K562 (cell line): ENCODE measurements around the gene LDLR. TPM values are rescaled to one million over a fixed set of nuclear protein-coding genes. Genes with fewer than 3 reads are reported as not detected.

Experiments used
- ATAC-seq: fragments of 200-7000 bp; cut with Tn5 transposase; 3 replicates; pipeline ENCODE4 v1.9.1; 2020; ENCODE audit warnings: moderate library complexity
- BruUV-seq: library from RNA; stranded (reverse); fragments of 400-500 nt; replicated peaks from 2 replicates; lab custom pipeline; 2021; lab: Mats Ljungman, UMichigan
- CTCF ChIA-PET: fragments of 300-600 bp; formaldehyde crosslinking; extraction: SDS; loops from one replicate; lab custom pipeline; 2021; ENCODE audit warnings: low intra/inter-chr PET ratio; lab: Yijun Ruan, JAX
- POLR2A ChIA-PET: fragments of 300-600, 350-650 bp; sonication (Branson Sonifier 250); formaldehyde crosslinking; extraction: SDS; loops from one replicate; lab custom pipeline; 2021; ENCODE audit warnings: antibody characterized with exemption, inconsistent platforms; lab: Yijun Ruan, JAX
- DNase-seq, 4 experiments: peaks; one replicate each; pipeline versions ENCODE4 v3.0.0 to v3.0.0-alpha.2; 2011 to 2018; ENCODE audit warnings: low spot score in 3 of 4, mixed read lengths in 3 of 4; ENCODE audit errors: extremely low read depth in 1 of 4
- FAIRE-seq: peaks from 2 replicates; lab custom pipeline; 2011; peaks lifted over from hg19 to GRCh38; lab: Jason Lieb, UNC
- H2AFZ ChIP-seq: 2 replicates; pipeline ENCODE4 v1.6.0; 2011; ENCODE audit warnings: low read depth, low read length, control low read depth, inconsistent platforms
- H3K27ac ChIP-seq: fragments of 200-600 bp; 3 replicates; pipeline ENCODE4 v1.8.0; 2011; ENCODE audit warnings: low read depth, mild to moderate bottlenecking, control low read depth, inconsistent platforms, low read length, moderate library complexity, mixed read lengths; ENCODE audit errors: extremely low read depth
- H3K27me3 ChIP-seq, 2 experiments: fragments of 300-600 bp in 1 of 2; 2 replicates in 1 of 2; 3 replicates in 1 of 2; pipeline versions ENCODE4 v1.6.0 to v1.8.0; 2011; ENCODE audit warnings: inconsistent platforms in 2 of 2, low read length in 2 of 2, mild to moderate bottlenecking in 1 of 2, mixed read lengths in 1 of 2, moderate library complexity in 1 of 2; ENCODE audit not compliant: control insufficient read depth in 2 of 2, insufficient read depth in 2 of 2
- H3K36me3 ChIP-seq: fragments of 300-600 bp; 3 replicates; pipeline ENCODE4 v1.8.0; 2011; ENCODE audit warnings: mild to moderate bottlenecking, low read length, inconsistent platforms; ENCODE audit not compliant: control insufficient read depth, insufficient read depth
- H3K4me1 ChIP-seq, 2 experiments: fragments of 200-600 bp in 1 of 2; replicated peaks in 1 of 2; 2 replicates in 1 of 2; 3 replicates in 1 of 2; pipeline versions ENCODE4 v1.5.1 to v1.8.0; 2011; ENCODE audit warnings: inconsistent platforms in 2 of 2, low read length in 2 of 2, mild to moderate bottlenecking in 1 of 2, mixed read lengths in 1 of 2, moderate library complexity in 1 of 2; ENCODE audit not compliant: control insufficient read depth in 2 of 2, insufficient read depth in 2 of 2
- H3K4me2 ChIP-seq: 2 replicates; pipeline ENCODE4 v1.6.1; 2011; ENCODE audit warnings: low read length, control low read depth, inconsistent platforms, mixed read lengths; ENCODE audit not compliant: insufficient read depth
- H3K4me3 ChIP-seq: fragments of 200-600 bp; sonication (generic), shearing (Covaris generic); 2 replicates; pipeline ENCODE4 v1.5.1; 2016; ENCODE audit warnings: control low read depth, inconsistent platforms
- H3K79me2 ChIP-seq: fragments of 200-600 bp; 3 replicates; pipeline ENCODE4 v1.8.0; 2011; ENCODE audit warnings: low read length, inconsistent platforms; ENCODE audit not compliant: control insufficient read depth, insufficient read depth
- H3K9ac ChIP-seq, 2 experiments: 2 replicates each; pipeline versions ENCODE4 v1.6.0 to v1.6.1; 2011; ENCODE audit warnings: low read depth in 2 of 2, low read length in 2 of 2, control low read depth in 1 of 2, inconsistent platforms in 1 of 2, mild to moderate bottlenecking in 1 of 2, mixed read lengths in 1 of 2; ENCODE audit not compliant: insufficient read depth in 1 of 2
- H3K9me1 ChIP-seq: one replicate; pipeline ENCODE4 v1.6.0; 2011; ENCODE audit warnings: inconsistent platforms, mild to moderate bottlenecking, low read length, moderate library complexity; ENCODE audit not compliant: control insufficient read depth, insufficient read depth
- H3K9me3 ChIP-seq: replicated peaks from 2 replicates; pipeline ENCODE4 v1.5.1; 2011; ENCODE audit warnings: low read depth, low read length, inconsistent platforms; ENCODE audit not compliant: control insufficient read depth, insufficient read depth
- H4K20me1 ChIP-seq: replicated peaks from 2 replicates; pipeline ENCODE4 v1.6.1; 2011; ENCODE audit warnings: low read length, inconsistent platforms, mixed read lengths; ENCODE audit not compliant: control insufficient read depth, insufficient read depth
- ARHGAP35 ChIP-seq: fragments of 450-650 bp; IDR thresholded peaks from 2 replicates; pipeline ENCODE4 v1.6.1; 2018; ENCODE audit not compliant: partially characterized antibody
- BRD4 ChIP-seq: fragments of 200-600 bp; sonication (generic); IDR thresholded peaks from 2 replicates; pipeline ENCODE4 v1.6.1; 2017; ENCODE audit warnings: inconsistent platforms
- CCNT2 ChIP-seq: IDR thresholded peaks from 2 replicates; pipeline ENCODE4 v1.6.1; 2011; ENCODE audit warnings: borderline replicate concordance, low read depth, mild to moderate bottlenecking, moderate library complexity, mixed read lengths, low read length; ENCODE audit not compliant: insufficient read length; ENCODE audit errors: extremely low read depth
- CHAMP1 ChIP-seq: fragments of 450-650 bp; IDR thresholded peaks from 2 replicates; pipeline ENCODE4 v1.6.1; 2016; ENCODE audit warnings: mild to moderate bottlenecking
- CREM ChIP-seq: IDR thresholded peaks from 2 replicates; pipeline ENCODE4 v1.6.1; 2014; ENCODE audit warnings: antibody characterized with exemption, low read depth
- GABPA ChIP-seq: fragments of 200-800 bp; sonication (Bioruptor generic); conservative IDR thresholded peaks from 2 replicates; pipeline ENCODE4 v1.6.1; 2016; ENCODE audit warnings: low read depth, missing genetic modification characterization, missing compliant biosample characterization
- MED1 ChIP-seq: sonication (generic); formaldehyde crosslinking; IDR thresholded peaks from 2 replicates; pipeline ENCODE4 v1.8.1; 2023; ENCODE audit warnings: missing genetic modification reagents, borderline replicate concordance
- MTA2 ChIP-seq: fragments of 450-650 bp; IDR thresholded peaks from 2 replicates; pipeline ENCODE4 v1.6.1; 2016; ENCODE audit warnings: low read depth
- NEUROD1 ChIP-seq: fragments of 150-350 bp; IDR thresholded peaks from 2 replicates; pipeline ENCODE4 v1.6.1; 2014; ENCODE audit warnings: borderline replicate concordance, low read length, low read depth; ENCODE audit not compliant: partially characterized antibody
- NFE2 ChIP-seq: IDR thresholded peaks from 2 replicates; pipeline ENCODE4 v1.6.1; 2014; ENCODE audit warnings: antibody characterized with exemption, low read depth
- NR2C2 ChIP-seq, 2 experiments: fragments of 200-800 bp in 1 of 2; sonication (Bioruptor generic) in 1 of 2; sonication (generic) in 1 of 2; formaldehyde crosslinking in 1 of 2; IDR thresholded peaks; 2 replicates each; pipeline versions ENCODE4 v1.6.1 to v1.8.0; 2016 to 2022; ENCODE audit warnings: mild to moderate bottlenecking in 1 of 2, missing compliant biosample characterization in 1 of 2, missing genetic modification characterization in 1 of 2, missing genetic modification reagents in 1 of 2
- SFPQ ChIP-seq: fragments of 200-400 bp; formaldehyde crosslinking; IDR thresholded peaks from 2 replicates; pipeline ENCODE4 v1.6.1; 2017; ENCODE audit warnings: mild to moderate bottlenecking, low read depth, low read length, moderate library complexity
- SIN3B ChIP-seq: fragments of 450-650 bp; IDR thresholded peaks from 2 replicates; pipeline ENCODE4 v1.6.1; 2017; ENCODE audit warnings: low read depth, mild to moderate bottlenecking, moderate library complexity
- ZNF121 ChIP-seq: sonication (generic); formaldehyde crosslinking; conservative IDR thresholded peaks from 2 replicates; pipeline ENCODE4 v1.8.0; 2022; ENCODE audit warnings: missing genetic modification reagents
- ZNF239 ChIP-seq: fragments of 250-450 bp; sonication (Bioruptor Pico); IDR thresholded peaks from 2 replicates; pipeline ENCODE4 v1.4.0; 2020; ENCODE audit warnings: mild to moderate bottlenecking
- ZNF717 ChIP-seq: fragments of 250-450 bp; sonication (Bioruptor Pico); IDR thresholded peaks from 2 replicates; pipeline ENCODE4 v1.5.0; 2021
- WGBS: fragments of 100-300 bp; shearing (Covaris generic); methylation state at CpG from one replicate; pipeline ENCODE4 v1.1.6; 2016; ENCODE audit warnings: low coverage, mixed read lengths; ENCODE audit not compliant: insufficient coverage; ENCODE audit errors: missing lambda C conversion rate; 5-methylcytosine and 5-hydroxymethylcytosine counted together
- in situ Hi-C: fragments of 300-500 bp; cut with MboI; formaldehyde crosslinking; loops from 4 replicates; pipeline ENCODE4 v1.15.0; 2018; ENCODE audit warnings: inconsistent platforms, mixed read lengths
- intact Hi-C: fragments of 100-400 bp; cut with micrococcal nuclease; formaldehyde crosslinking; loops from 2 replicates; pipeline ENCODE4 v1.14.2; 2022
- polyA plus RNA-seq, 8 experiments: library from polyadenylated mRNA; depleted of rRNA in 4 of 8; stranded (reverse) in 5 of 8; unstranded in 3 of 8; fragments of >200 nt; fragmentation: Nextera tagmentation in 2 of 8; fragmentation: Illumina TruSeq in 1 of 8; extraction: Ambion mirVana in 2 of 8; extraction: Trizol in 1 of 8; gene quantifications; 2 replicates each; pipeline versions ENCODE4 v1.2.1 to v1.2.3, GENCODE V29; 2011 to 2014; ENCODE audit warnings: inconsistent platforms in 1 of 8, missing spikeins in 1 of 8
- total RNA-seq, 7 experiments: library from RNA; depleted of rRNA in 6 of 7; stranded (reverse); fragments of >200 nt in 6 of 7; fragmentation: Illumina TruSeq in 2 of 7; extraction: Trizol in 2 of 7; gene quantifications; 2 replicates each; pipeline versions ENCODE4 v1.2.1 to v1.2.3, GENCODE V29; 2011 to 2021; ENCODE audit warnings: low replicate concordance in 1 of 7

LDLR gene
- total and polyA plus RNA-seq, 9 of the 15 experiments (the other 6 are each of a cell fraction or from before 2014, with no cell fraction given) = 19.9 to 114 (median 56.3) TPM

GRCh38 chr19:11054628-11055027, 34.6 kb upstream of the LDLR start:
- in situ Hi-C loops (no loop called here), intact Hi-C loops (no loop called here)
- DNase-seq (no peak), FAIRE-seq (no peak), ATAC-seq (no peak)
- ChIA-PET POLR2A (no interaction called here), CTCF (no interaction called here)
- no peaks in the 10 kb centered on the region for H3K9me1 ChIP-seq
- no TSS peak for BruUV-seq
- peaks cover 0 to 11% of the 10 kb centered on the region in 2 experiments; a peak in 2 of 5 replicates for H3K4me1 ChIP-seq
- no peak overlapping the region for H3K4me3 ChIP-seq
- no peaks in the 10 kb centered on the region for H3K27me3 ChIP-seq
- H3K9me3 ChIP-seq = no peaks in the 10 kb centered on the region
- no peaks in the 10 kb centered on the region for H3K79me2 ChIP-seq
- no peak overlapping the region for H3K4me2 ChIP-seq
- no peak overlapping the region for H3K27ac ChIP-seq
- peaks cover 76% of the 10 kb centered on the region; the same call in 2 of the 3 replicates for H3K36me3 ChIP-seq
- H4K20me1 ChIP-seq = no peaks in the 10 kb centered on the region; the same call in 1 of the 2 replicates
- WGBS = 83% methylated on average over 7 of the region's 8 CpGs
- H3K9ac ChIP-seq = 0 out of 4 replicates have a peak overlapping the region, but pooled peaks of 1 of the 2 experiments have one; percentile 14
- H2AFZ ChIP-seq = no peak overlapping the region
- TF ChIP-seq CREM (no peak), SFPQ (no peak), ZNF717 (CRISPR knock-in tag) (no peak), NR2C2 (CRISPR knock-in tag; IDR thresholded peaks at IDR 0.05) (no peak), NR2C2 (tag; IDR thresholded peaks at IDR 0.05) (no peak), NFE2 (no peak), GABPA (no peak), ZNF239 (no peak), BRD4 (no peak), CCNT2 (no peak), CHAMP1 (no peak), ARHGAP35 (no peak), SIN3B (no peak), MTA2 (no peak), ZNF121 (CRISPR knock-in tag) (no peak), MED1 (CRISPR knock-in tag) (no peak), NEUROD1 (no peak)
